Measurements from ENCODE around the gene CGRRF1. TPM values are rescaled to one million over a fixed set of nuclear protein-coding genes. Genes with fewer than 3 reads are reported as not detected.

Gene CGRRF1
- total and polyA plus RNA-seq, 10 of the 15 experiments (the other 5 are each of a cell fraction or from before 2014, with no cell fraction given): 5.5 to 47.7 (median 13.5) TPM

DNA sequence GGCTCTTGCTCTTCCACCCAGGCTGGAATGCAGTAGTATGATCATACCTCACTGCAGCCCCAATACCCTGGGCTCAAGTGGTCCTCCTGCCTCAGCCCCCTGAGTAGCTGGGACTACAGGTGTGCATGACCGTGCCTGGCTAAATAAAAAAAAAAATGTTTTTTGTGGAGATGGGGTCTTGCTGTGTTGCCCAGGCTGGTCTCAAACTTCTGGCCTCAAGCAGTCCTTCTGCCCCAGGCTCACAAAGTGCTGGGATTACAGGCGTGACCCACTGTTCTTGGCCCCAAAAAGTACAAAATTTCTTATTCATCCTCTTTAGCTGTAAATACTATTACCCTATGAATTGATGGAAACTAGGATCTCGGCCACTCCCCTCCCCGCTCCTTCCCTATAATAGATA, 14.7 kb downstream of the CGRRF1 start:
- H2AFZ ChIP-seq (ENCODE audit: control insufficient read depth, low read depth, low read length): no peak overlapping the region
- 90% methylated on average over 4 of the region's 4 CpGs for WGBS (ENCODE audit: insufficient coverage, insufficient replicate concordance, low lambda C conversion rate, missing lambda C conversion rate)
- no peaks in the 10 kb centered on the region for H3K79me2 ChIP-seq (ENCODE audit: control insufficient read depth, insufficient read depth, low read length)
- ATAC-seq (no peak), FAIRE-seq (no peak), DNase-seq (ENCODE audit: low read depth, low spot score) (no peak)
- ChIA-PET CTCF (no interaction called here), SMC1A (ENCODE audit: uncharacterized antibody, unreplicated experiment) (no interaction called here), RAD21 (ENCODE audit: unreplicated experiment) (no interaction called here), POLR2A (interaction anchor here (0.6 kb wide), 1 partner anchor 8 kb away, joined by 3 read pairs; no protein-coding TSS in a partner anchor)
- no peak overlapping the region for H3K4me2 ChIP-seq (ENCODE audit: control insufficient read depth, insufficient read depth)
- in situ Hi-C loops (cut with MboI) (no loop called here), intact Hi-C loops (cut with micrococcal nuclease; ENCODE audit: unreplicated experiment) (no loop called here)
- H4K20me1 ChIP-seq (ENCODE audit: control insufficient read depth, insufficient read depth): no peaks in the 10 kb centered on the region
- no peak overlapping the region for H3K27ac ChIP-seq (ENCODE audit: control insufficient read depth, insufficient read depth)
- H3K27me3 ChIP-seq (replicated peaks in 1 of 2; ENCODE audit: control insufficient read depth in 2 of 2, insufficient read depth in 2 of 2, low read length in 1 of 2): no peaks in the 10 kb centered on the region
- H3K9ac ChIP-seq (ENCODE audit: control insufficient read depth, insufficient read depth, low read length): no peak overlapping the region
- H3K36me3 ChIP-seq (ENCODE audit: control insufficient read depth in 2 of 2, insufficient read depth in 2 of 2, low read length in 1 of 2): peaks cover 0 to 3% of the 10 kb centered on the region in 2 experiments; a peak in 2 of 4 replicates
- no peaks in the 10 kb centered on the region for H3K9me3 ChIP-seq (replicated peaks; ENCODE audit: control insufficient read depth, insufficient read depth, low read length)
- no peaks in the 10 kb centered on the region for H3K4me1 ChIP-seq (ENCODE audit: control insufficient read depth, insufficient read depth, low read length)
- no peak overlapping the region for H3K4me3 ChIP-seq
- BruUV-seq (replicated peaks): no TSS peak
- TF ChIP-seq, protein P1, sequence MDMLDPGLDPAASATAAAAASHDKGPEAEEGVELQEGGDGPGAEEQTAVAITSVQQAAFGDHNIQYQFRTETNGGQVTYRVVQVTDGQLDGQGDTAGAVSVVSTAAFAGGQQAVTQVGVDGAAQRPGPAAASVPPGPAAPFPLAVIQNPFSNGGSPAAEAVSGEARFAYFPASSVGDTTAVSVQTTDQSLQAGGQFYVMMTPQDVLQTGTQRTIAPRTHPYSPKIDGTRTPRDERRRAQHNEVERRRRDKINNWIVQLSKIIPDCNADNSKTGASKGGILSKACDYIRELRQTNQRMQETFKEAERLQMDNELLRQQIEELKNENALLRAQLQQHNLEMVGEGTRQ (IDR thresholded peaks at IDR 0.05; ENCODE audit: borderline replicate concordance, low read depth, low read length): no peak
- TF ChIP-seq RUNX3 (IDR thresholded peaks at IDR 0.05; ENCODE audit: low read length) (no peak), BCL11A (IDR thresholded peaks at IDR 0.05; ENCODE audit: low read depth, low read length) (no peak), EZH2 (IDR thresholded peaks at IDR 0.05; ENCODE audit: borderline replicate concordance, control insufficient read depth, low read depth, low read length) (no peak), CBX3 (IDR thresholded peaks at IDR 0.05; ENCODE audit: borderline replicate concordance, low read depth) (no peak), SRF (IDR thresholded peaks at IDR 0.05; ENCODE audit: low read depth in 2 of 2, low read length in 2 of 2) (no peak), LARP7 (IDR thresholded peaks at IDR 0.05) (no peak), POLR2AphosphoS5 (IDR thresholded peaks at IDR 0.05; ENCODE audit: low read length) (no peak), TCF3 (IDR thresholded peaks at IDR 0.05; ENCODE audit: borderline replicate concordance, insufficient read depth, low read depth, low read length) (no peak), HDAC2 (IDR thresholded peaks at IDR 0.05) (no peak), GATAD2B (conservative IDR thresholded peaks at IDR 0.05; ENCODE audit: low read depth) (no peak), POLR2A (IDR thresholded peaks at IDR 0.05; ENCODE audit: low read depth, low read length) (no peak)
- TF ChIP-seq, protein P2, sequence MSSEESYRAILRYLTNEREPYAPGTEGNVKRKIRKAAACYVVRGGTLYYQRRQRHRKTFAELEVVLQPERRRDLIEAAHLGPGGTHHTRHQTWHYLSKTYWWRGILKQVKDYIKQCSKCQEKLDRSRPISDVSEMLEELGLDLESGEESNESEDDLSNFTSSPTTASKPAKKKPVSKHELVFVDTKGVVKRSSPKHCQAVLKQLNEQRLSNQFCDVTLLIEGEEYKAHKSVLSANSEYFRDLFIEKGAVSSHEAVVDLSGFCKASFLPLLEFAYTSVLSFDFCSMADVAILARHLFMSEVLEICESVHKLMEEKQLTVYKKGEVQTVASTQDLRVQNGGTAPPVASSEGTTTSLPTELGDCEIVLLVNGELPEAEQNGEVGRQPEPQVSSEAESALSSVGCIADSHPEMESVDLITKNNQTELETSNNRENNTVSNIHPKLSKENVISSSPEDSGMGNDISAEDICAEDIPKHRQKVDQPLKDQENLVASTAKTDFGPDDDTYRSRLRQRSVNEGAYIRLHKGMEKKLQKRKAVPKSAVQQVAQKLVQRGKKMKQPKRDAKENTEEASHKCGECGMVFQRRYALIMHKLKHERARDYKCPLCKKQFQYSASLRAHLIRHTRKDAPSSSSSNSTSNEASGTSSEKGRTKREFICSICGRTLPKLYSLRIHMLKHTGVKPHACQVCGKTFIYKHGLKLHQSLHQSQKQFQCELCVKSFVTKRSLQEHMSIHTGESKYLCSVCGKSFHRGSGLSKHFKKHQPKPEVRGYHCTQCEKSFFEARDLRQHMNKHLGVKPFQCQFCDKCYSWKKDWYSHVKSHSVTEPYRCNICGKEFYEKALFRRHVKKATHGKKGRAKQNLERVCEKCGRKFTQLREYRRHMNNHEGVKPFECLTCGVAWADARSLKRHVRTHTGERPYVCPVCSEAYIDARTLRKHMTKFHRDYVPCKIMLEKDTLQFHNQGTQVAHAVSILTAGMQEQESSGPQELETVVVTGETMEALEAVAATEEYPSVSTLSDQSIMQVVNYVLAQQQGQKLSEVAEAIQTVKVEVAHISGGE (CRISPR knock-in tag; IDR thresholded peaks at IDR 0.05): no peak
- TF ChIP-seq, protein P3, sequence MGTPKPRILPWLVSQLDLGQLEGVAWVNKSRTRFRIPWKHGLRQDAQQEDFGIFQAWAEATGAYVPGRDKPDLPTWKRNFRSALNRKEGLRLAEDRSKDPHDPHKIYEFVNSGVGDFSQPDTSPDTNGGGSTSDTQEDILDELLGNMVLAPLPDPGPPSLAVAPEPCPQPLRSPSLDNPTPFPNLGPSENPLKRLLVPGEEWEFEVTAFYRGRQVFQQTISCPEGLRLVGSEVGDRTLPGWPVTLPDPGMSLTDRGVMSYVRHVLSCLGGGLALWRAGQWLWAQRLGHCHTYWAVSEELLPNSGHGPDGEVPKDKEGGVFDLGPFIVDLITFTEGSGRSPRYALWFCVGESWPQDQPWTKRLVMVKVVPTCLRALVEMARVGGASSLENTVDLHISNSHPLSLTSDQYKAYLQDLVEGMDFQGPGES (IDR thresholded peaks at IDR 0.05): no peak
- TF ChIP-seq, protein P4, sequence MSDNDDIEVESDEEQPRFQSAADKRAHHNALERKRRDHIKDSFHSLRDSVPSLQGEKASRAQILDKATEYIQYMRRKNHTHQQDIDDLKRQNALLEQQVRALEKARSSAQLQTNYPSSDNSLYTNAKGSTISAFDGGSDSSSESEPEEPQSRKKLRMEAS (IDR thresholded peaks at IDR 0.05; ENCODE audit: low read depth, low read length): no peak
- TF ChIP-seq, protein P5, sequence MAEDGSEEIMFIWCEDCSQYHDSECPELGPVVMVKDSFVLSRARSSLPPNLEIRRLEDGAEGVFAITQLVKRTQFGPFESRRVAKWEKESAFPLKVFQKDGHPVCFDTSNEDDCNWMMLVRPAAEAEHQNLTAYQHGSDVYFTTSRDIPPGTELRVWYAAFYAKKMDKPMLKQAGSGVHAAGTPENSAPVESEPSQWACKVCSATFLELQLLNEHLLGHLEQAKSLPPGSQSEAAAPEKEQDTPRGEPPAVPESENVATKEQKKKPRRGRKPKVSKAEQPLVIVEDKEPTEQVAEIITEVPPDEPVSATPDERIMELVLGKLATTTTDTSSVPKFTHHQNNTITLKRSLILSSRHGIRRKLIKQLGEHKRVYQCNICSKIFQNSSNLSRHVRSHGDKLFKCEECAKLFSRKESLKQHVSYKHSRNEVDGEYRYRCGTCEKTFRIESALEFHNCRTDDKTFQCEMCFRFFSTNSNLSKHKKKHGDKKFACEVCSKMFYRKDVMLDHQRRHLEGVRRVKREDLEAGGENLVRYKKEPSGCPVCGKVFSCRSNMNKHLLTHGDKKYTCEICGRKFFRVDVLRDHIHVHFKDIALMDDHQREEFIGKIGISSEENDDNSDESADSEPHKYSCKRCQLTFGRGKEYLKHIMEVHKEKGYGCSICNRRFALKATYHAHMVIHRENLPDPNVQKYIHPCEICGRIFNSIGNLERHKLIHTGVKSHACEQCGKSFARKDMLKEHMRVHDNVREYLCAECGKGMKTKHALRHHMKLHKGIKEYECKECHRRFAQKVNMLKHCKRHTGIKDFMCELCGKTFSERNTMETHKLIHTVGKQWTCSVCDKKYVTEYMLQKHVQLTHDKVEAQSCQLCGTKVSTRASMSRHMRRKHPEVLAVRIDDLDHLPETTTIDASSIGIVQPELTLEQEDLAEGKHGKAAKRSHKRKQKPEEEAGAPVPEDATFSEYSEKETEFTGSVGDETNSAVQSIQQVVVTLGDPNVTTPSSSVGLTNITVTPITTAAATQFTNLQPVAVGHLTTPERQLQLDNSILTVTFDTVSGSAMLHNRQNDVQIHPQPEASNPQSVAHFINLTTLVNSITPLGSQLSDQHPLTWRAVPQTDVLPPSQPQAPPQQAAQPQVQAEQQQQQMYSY (CRISPR knock-in tag; IDR thresholded peaks at IDR 0.05): no peak

Data from GM12878 (cell line).